K562 (cell line): ENCODE data around the gene SPOCD1. TPM values are rescaled to one million over a fixed set of nuclear protein-coding genes. Genes with fewer than 3 reads are reported as not detected.

Source experiments
- CBX1 ChIP-seq: sonication (generic); IDR thresholded peaks from 2 replicates; pipeline ENCODE4 v1.6.1; 2016; ENCODE audit warnings: antibody characterized with exemption, low read depth, mild to moderate bottlenecking
- MGA ChIP-seq: fragments of 450-650 bp; IDR thresholded peaks from 2 replicates; pipeline ENCODE4 v1.6.1; 2016; ENCODE audit warnings: mild to moderate bottlenecking, moderate library complexity
- PHB ChIP-seq: fragments of 250-450 bp; sonication (Bioruptor Pico); IDR thresholded peaks from 2 replicates; pipeline ENCODE4 v1.5.0; 2021
- RFX1 ChIP-seq: fragments of 450-650 bp; IDR thresholded peaks from 2 replicates; pipeline ENCODE4 v1.6.1; 2016; ENCODE audit warnings: mild to moderate bottlenecking, moderate library complexity
- ZNF408 ChIP-seq: fragments of 250-450 bp; sonication (Bioruptor Pico); IDR thresholded peaks from 2 replicates; pipeline ENCODE4 v1.4.0; 2020; ENCODE audit warnings: low read depth, mild to moderate bottlenecking, moderate library complexity
- polyA plus RNA-seq, 8 experiments: library from polyadenylated mRNA; depleted of rRNA in 4 of 8; stranded (reverse) in 5 of 8; unstranded in 3 of 8; fragments of >200 nt; fragmentation: Nextera tagmentation in 2 of 8; fragmentation: Illumina TruSeq in 1 of 8; extraction: Ambion mirVana in 2 of 8; extraction: Trizol in 1 of 8; gene quantifications; 2 replicates each; pipeline versions ENCODE4 v1.2.1 to v1.2.3, GENCODE V29; 2011 to 2014; ENCODE audit warnings: inconsistent platforms in 1 of 8, missing spikeins in 1 of 8
- total RNA-seq, 7 experiments: library from RNA; depleted of rRNA in 6 of 7; stranded (reverse); fragments of >200 nt in 6 of 7; fragmentation: Illumina TruSeq in 2 of 7; extraction: Trizol in 2 of 7; gene quantifications; 2 replicates each; pipeline versions ENCODE4 v1.2.1 to v1.2.3, GENCODE V29; 2011 to 2021; ENCODE audit warnings: low replicate concordance in 1 of 7

SPOCD1 gene
- total and polyA plus RNA-seq, 9 of the 15 experiments (the other 6 are each of a cell fraction or from before 2014, with no cell fraction given) = 0.03 to 0.71 (median 0.26) TPM; not detected in 1

- TF ChIP-seq ZNF408 (CRISPR knock-in tag) (no peak), PHB (CRISPR knock-in tag) (no peak), CBX1 (no peak), MGA (no peak), RFX1 (no peak)
- TF ChIP-seq, all 486 proteins: peak for 52
Measured at GRCh38 chr1:31789259-31790065, 26.4 kb downstream of the SPOCD1 start (continued).
